Astrocyte of the cerebellum (primary cell): ENCODE data around the gene DNAJA3.

ENCODE experiments used
- DNase-seq: peaks from one replicate; pipeline ENCODE4 v3.0.0-alpha.2; 2011; ENCODE audit warnings: low read depth
- H3K4me3 ChIP-seq: 2 replicates; pipeline ENCODE4 v1.5.1; 2011; ENCODE audit warnings: mild to moderate bottlenecking, low read depth, low read length, moderate library complexity
- in situ Hi-C: cut with HindIII; loops from 2 replicates; pipeline ENCODE4 v1.10.0; 2017; ENCODE audit warnings: low sequenced_read_pairs
- TF ChIP-seq, protein P1 (sequence below): IDR thresholded peaks from 2 replicates; pipeline ENCODE4 v1.5.1; 2012; ENCODE audit warnings: low read length, low read depth, moderate library complexity, mild to moderate bottlenecking; ENCODE audit errors: missing control alignments

Gene DNAJA3

DNA sequence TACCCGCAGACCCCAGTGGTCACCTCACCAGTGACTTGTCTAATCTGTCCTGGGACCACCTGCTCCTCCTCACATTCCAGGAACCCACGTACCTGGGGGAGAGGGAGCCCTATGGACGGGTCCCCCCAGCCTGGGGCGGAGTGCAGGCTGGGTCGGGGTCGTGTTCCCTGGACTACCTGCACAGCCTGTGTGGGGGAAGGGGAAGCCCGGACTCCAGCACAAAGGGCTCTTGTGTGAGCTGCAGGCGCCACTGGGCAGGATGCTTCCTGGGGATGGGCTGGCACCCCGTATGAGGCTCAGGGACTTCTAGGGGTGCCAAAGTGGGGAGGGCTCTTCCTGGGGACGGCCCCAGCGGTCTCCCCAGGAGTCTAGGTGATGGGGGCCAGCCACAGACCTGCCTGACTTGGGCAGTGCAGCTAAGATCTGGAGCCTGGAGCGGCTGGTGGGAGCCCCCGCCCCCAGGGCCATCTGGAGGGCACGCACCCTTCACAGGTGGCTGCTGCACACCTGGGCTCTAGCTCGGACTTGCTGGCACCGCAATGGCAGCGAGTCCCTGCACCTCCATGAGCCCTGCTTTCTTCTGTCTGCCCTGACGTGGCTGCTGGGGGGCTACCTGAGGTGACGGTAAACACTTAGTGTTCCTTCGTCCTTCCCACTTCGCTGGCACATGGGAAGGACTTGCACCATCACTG, 46.5 kb upstream of the DNAJA3 start:
- H3K4me3 ChIP-seq: no peak overlapping the region
- TF ChIP-seq, protein P1, sequence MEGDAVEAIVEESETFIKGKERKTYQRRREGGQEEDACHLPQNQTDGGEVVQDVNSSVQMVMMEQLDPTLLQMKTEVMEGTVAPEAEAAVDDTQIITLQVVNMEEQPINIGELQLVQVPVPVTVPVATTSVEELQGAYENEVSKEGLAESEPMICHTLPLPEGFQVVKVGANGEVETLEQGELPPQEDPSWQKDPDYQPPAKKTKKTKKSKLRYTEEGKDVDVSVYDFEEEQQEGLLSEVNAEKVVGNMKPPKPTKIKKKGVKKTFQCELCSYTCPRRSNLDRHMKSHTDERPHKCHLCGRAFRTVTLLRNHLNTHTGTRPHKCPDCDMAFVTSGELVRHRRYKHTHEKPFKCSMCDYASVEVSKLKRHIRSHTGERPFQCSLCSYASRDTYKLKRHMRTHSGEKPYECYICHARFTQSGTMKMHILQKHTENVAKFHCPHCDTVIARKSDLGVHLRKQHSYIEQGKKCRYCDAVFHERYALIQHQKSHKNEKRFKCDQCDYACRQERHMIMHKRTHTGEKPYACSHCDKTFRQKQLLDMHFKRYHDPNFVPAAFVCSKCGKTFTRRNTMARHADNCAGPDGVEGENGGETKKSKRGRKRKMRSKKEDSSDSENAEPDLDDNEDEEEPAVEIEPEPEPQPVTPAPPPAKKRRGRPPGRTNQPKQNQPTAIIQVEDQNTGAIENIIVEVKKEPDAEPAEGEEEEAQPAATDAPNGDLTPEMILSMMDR: no peak
- DNase-seq: no peak
- in situ Hi-C loops: no loop called here

DNA sequence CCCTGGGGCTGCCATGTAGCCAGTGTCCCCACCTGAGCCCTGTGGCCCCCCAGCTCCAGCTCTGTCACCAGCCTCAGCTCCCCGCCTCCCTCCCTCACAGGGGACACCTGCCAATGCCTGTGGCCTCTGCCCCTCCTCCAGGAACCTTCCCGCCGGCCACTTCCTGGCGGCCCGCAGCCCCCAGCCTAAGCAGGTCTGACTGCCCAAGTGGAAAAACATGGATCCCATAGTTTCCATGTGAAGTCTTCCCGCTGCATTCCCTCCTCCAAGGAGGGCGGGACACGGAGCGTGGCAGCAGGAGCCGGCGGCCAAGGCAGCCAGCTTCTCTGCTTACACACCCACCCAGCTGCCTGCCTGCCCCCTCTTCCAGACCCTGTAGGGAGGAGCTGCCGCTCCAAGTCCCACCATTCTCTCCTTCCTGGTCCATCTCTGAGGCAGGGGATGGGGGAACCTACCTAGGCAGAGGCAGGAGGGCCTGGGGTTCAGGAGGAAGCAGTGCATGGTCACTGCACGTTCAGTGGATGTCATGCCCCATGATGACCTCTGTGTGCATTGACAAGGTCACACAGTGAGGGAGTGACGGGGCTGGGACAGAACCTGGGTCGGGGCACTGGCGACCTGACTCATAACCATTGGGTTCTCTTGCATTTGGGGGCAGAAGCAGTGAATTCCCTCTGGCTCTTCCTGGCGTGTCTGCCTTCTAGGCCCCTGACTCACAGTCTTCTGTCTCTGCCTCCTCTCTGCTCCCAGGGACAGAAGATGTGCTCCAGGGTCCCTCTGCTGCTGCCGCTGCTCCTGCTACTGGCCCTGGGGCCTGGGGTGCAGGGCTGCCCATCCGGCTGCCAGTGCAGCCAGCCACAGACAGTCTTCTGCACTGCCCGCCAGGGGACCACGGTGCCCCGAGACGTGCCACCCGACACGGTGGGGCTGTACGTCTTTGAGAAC, 45.3 kb upstream of the DNAJA3 start:
- H3K4me3 ChIP-seq: no peak overlapping the region
- TF ChIP-seq, protein P1: no peak
- DNase-seq: no peak
- in situ Hi-C loops: no loop called here

DNA sequence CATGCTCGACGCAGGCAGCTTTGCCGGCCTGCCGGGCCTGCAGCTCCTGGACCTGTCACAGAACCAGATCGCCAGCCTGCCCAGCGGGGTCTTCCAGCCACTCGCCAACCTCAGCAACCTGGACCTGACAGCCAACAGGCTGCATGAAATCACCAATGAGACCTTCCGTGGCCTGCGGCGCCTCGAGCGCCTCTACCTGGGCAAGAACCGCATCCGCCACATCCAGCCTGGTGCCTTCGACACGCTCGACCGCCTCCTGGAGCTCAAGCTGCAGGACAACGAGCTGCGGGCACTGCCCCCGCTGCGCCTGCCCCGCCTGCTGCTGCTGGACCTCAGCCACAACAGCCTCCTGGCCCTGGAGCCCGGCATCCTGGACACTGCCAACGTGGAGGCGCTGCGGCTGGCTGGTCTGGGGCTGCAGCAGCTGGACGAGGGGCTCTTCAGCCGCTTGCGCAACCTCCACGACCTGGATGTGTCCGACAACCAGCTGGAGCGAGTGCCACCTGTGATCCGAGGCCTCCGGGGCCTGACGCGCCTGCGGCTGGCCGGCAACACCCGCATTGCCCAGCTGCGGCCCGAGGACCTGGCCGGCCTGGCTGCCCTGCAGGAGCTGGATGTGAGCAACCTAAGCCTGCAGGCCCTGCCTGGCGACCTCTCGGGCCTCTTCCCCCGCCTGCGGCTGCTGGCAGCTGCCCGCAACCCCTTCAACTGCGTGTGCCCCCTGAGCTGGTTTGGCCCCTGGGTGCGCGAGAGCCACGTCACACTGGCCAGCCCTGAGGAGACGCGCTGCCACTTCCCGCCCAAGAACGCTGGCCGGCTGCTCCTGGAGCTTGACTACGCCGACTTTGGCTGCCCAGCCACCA, 44.4 kb upstream of the DNAJA3 start:
- TF ChIP-seq, protein P1: no peak
- in situ Hi-C loops: no loop called here
- no peak for DNase-seq
- H3K4me3 ChIP-seq: no peak overlapping the region

DNA sequence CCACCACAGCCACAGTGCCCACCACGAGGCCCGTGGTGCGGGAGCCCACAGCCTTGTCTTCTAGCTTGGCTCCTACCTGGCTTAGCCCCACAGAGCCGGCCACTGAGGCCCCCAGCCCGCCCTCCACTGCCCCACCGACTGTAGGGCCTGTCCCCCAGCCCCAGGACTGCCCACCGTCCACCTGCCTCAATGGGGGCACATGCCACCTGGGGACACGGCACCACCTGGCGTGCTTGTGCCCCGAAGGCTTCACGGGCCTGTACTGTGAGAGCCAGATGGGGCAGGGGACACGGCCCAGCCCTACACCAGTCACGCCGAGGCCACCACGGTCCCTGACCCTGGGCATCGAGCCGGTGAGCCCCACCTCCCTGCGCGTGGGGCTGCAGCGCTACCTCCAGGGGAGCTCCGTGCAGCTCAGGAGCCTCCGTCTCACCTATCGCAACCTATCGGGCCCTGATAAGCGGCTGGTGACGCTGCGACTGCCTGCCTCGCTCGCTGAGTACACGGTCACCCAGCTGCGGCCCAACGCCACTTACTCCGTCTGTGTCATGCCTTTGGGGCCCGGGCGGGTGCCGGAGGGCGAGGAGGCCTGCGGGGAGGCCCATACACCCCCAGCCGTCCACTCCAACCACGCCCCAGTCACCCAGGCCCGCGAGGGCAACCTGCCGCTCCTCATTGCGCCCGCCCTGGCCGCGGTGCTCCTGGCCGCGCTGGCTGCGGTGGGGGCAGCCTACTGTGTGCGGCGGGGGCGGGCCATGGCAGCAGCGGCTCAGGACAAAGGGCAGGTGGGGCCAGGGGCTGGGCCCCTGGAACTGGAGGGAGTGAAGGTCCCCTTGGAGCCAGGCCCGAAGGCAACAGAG, 43.5 kb upstream of the DNAJA3 start:
- in situ Hi-C loops: no loop called here
- no peak overlapping the region for H3K4me3 ChIP-seq
- no peak for DNase-seq

DNA sequence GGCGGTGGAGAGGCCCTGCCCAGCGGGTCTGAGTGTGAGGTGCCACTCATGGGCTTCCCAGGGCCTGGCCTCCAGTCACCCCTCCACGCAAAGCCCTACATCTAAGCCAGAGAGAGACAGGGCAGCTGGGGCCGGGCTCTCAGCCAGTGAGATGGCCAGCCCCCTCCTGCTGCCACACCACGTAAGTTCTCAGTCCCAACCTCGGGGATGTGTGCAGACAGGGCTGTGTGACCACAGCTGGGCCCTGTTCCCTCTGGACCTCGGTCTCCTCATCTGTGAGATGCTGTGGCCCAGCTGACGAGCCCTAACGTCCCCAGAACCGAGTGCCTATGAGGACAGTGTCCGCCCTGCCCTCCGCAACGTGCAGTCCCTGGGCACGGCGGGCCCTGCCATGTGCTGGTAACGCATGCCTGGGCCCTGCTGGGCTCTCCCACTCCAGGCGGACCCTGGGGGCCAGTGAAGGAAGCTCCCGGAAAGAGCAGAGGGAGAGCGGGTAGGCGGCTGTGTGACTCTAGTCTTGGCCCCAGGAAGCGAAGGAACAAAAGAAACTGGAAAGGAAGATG, 42.8 kb upstream of the DNAJA3 start:
- TF ChIP-seq, protein P1: no peak

More for the DNA sequence above, 43.5 kb upstream of the DNAJA3 start:
- TF ChIP-seq, protein P1: no peak

More for the DNA sequence above, 42.8 kb upstream of the DNAJA3 start:
- in situ Hi-C loops: no loop called here
- no peak for DNase-seq
- no peak overlapping the region for H3K4me3 ChIP-seq
